ENCODE data around the gene RAP2A.

DNA sequence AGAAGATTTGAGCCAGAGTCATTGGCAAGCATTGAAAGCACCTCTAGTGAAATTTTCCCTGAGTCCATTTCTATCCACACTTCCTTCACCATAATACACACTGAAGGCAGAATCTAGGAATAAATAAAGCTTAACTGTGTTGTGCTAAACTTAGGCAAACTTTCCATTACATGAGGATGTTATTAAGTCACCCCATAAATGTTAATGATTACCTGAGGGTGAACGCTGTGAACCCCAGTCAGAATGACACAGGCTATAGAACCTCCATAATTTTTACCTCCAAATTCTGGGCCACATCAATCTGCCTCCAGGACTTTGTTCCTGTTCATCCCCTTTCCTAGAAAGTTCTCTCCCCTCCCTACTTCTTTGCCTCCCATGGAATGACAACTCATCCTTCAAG lies 71.0 kb downstream of the RAP2A start:
- TF ChIP-seq EZH2 (IDR thresholded peaks at IDR 0.05; ENCODE audit: low read length, unreplicated experiment) (no peak), CTCF (conservative IDR thresholded peaks at IDR 0.05; ENCODE audit: low read depth, low read length) (no peak), EZH2phosphoT487 (IDR thresholded peaks at IDR 0.05; ENCODE audit: borderline replicate concordance, low read length) (no peak)
